GM19397 (cell line): ENCODE measurements around the gene KHDRBS2.

Experiments
- ATAC-seq: cut with Tn5 transposase; IDR thresholded peaks from one replicate; pipeline ENCODE4 v1.9.1; 2021; ENCODE audit warnings: mild to moderate bottlenecking, moderate library complexity; ENCODE audit not compliant: unreplicated experiment

The KHDRBS2 gene

DNA sequence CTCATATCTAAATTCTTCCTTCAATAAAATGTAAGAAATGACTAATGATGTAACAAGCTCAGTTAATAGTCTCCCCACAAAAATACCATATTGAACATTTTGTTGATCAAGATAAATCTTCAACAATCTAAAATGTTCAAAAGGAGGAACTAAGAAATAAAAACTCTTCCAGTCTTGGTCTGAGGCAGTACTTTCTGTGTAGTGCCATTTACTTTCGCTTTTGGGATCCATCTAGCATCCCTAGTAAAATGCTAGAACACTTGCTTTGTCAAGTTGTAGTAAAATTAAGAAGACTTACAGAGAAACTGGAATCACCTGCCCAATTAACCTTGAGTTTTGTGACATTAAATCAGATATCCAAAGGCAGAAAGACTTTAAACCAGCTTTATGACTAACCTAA lies 246.4 kb downstream of the KHDRBS2 start:
- no peak for ATAC-seq

DNA sequence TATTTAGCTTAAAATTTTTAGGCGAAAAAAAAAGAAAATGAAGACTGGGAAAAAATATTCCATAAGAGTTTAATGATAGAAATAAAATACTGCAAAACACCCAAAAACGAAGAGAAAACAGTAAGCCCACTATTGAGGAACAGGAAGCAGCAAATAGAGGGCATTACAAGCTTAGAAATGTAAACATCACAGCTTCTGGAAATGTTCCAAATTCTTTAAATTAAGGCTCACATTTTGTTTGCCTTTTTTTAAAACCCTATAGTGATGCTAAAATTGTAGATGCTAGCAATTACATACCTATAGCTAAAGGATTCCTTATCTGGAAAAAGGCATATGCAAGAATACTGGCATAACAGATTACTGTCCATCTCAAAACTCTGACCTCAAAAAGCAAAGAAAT lies 248.6 kb downstream of the KHDRBS2 start:
- ATAC-seq: no peak

DNA sequence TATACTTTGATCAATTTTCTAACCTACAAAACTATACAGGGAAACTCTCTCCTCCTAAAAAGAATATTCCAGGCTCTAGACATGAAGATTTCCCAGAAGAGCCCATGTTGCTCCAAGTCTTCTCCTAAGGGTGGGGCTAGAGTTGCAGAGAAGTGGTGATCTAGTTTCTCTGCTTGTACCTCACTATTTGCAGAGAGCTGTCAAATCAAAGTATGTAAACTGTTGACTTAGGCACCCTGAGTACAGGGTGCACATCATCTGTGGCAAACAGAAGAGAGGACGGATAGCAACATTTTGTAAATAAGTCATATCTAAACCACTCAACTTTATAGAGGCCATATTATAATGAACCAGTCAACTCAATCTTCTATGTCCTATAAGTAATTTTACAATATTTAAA lies 250.1 kb downstream of the KHDRBS2 start:
- no peak for ATAC-seq

DNA sequence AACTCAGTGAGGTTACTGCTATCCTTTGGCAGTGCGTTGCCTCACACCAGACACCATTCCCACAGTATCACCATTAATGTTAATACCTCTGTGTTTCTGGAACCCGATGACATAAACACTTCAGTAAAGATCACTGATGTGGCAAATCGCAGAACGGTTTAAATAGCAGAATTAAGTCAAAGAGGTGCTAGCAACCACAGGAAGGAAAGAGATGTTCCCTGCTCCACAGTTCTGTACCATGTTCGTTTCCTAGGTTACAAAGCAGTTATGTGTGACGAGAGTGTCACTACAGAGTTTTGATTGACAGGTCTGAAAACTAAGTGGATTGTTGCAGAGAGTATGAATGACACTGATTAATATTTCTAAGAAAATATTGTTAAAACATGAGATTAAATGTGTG lies 272.3 kb downstream of the KHDRBS2 start:
- no peak for ATAC-seq

DNA sequence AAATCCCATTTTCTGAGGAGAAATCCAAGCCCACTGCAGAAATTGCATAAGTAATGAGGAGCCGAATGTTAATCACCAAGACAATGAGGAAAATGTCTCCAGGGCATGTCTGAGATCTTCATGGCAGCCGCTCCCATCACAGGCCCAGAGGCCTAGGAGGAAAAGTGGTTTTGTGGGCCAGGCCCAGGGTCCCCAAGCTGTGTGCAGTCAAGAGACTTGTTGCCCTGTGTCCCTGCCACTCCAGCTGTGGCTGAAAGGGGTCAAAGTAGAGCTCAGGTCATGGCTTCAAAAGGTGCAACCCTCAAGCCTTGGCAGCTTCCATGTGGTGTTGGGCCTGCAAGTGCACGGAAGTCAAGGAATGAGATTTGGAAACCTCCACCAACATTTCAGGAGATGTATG lies 276.6 kb downstream of the KHDRBS2 start:
- ATAC-seq: no peak

DNA sequence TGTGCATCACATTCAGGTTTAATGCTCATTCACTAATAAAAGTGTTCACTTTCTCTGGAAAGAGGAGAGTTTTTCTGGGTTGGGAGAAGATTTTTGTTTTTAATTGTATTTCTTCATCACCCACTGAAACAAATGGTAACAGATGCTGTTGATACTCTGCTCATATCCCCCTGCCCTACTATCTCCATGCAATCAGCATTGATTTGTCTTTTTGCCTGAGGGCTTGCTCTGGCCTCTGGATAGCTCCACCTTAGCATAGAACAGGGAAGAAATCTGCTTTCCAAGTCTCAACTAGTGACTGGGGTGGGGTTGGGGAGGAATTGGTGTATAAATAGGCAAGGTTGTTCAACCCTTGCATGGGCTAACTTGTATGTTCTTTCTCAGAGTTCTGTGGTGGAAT lies 296.4 kb downstream of the KHDRBS2 start:
- ATAC-seq: no peak

DNA sequence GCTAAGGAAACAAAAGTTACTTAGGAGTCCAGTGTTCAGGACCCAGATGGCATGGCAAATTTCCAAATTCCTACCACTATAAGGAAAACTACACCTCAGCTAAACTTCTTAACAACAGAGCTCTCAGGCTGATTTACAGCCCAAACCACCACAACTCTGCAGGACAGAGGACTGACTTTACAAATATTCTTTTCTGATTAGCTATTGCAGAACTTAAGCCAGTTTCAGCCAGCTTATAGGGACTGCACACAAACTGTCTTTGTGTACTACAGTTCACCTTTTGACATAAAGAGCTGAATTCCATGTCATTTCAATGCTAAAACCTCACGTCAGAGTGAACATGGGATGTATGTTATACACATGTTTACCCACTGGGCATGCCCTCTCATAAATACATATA lies 305.4 kb downstream of the KHDRBS2 start:
- no peak for ATAC-seq

DNA sequence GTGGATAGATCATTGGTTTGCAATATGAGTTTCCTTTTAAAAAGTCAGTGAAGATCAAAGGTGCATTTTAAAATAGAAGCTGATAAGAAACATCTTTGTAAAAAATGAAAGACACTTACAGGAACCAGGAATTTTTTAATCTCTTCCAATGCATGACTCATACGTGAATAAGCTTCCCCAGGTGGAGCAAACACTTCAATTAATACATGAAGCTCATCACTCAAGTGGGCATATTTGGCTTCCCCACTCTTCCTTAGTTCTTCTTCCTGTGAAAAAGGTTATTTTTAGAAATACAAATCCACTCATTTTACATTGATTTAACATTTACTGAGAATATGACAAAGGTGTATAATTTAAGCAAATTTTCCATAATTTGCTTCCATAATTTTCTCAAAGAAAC lies 308.1 kb downstream of the KHDRBS2 start:
- ATAC-seq: no peak

DNA sequence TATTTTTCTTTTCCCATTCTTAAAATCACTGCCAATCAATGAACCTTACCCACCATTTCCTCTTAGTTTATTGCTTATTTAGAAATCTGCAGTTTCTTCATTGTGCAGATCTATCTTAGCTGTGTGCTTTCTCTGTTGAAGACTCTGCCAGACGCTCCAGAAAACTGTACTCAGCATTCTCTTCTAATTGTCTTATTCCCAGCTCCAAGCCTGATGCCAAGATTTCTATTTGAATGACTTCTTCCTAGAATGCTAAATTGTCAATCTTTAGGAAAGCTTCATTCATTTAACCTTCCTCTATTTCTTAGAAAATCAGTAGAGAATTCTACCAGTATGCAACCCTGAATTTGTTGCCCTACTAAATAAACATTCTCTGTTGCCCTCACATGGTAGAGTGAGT lies 308.9 kb downstream of the KHDRBS2 start:
- ATAC-seq: no peak

DNA sequence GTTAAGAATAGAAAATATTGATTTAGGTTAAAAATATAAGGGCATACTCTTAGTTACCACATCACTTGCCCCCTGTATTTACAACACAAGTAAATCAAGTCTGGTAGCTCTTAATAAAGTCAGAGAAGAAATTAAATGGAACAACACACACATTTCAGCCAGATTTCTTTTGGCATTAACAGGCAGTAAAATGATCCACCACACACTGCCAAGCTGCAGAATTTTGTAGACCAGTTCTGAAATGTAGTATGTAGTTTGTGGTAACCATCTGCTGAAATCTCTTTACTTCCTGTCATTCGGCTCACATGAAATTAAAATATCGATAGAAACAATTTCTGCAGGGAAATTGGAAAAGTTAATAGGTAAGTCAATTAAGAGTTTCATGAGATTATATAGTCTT lies 326.8 kb downstream of the KHDRBS2 start:
- ATAC-seq: no peak

DNA sequence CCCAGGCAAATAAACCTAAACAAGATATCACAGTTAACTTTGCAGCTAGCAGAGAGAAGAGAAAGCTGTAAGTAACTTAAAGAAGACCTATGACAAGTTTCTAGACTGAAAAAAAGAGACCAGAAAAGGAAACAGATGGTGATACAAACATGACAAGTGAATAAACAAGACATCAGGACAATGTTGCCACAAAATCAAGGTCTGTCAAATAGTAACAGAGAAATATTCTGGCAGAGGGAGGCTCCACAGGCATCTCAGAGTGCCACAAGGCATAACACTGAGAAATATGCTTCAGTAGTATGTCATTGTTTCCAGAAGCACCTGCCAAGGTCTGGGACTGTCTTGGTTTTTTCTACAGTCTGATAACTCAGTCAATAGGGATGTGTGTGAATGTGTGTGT lies 332.2 kb downstream of the KHDRBS2 start:
- ATAC-seq: no peak

DNA sequence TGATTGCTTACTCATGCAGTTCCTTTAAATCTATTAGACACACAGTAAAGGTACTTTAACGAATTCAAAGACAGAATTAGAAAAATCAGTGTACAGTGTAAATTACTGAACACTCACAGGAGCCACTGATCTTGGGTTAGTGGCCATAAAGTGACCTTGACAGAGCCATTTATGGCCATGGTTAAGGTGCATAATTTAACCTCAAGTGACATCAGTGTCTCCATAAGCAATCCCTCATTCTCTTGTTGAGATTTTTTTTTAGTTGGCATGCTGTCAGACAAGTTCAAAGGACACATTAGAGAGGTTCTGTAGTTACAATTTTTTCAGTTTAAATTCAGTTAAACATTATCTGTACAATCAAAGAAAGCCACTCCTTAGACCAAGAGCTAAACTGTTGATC lies 334.4 kb downstream of the KHDRBS2 start:
- ATAC-seq: no peak

DNA sequence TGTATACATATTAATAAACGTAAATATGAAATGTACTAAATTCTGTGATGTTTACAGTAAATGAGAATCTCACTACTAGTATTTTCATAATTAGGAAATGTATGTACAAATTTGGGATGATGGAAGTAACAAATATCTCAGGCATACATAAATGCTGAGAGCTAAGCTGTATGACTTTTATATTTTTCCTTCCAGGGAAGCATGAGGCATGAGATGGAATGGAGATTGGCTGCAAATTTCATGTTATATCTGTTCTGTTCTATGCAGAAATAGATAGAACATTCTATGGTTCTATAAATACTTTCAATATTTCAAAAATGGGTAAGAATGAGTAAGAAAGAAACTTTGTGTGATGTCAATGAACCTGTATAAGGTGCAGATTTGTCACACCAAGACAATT lies 335.2 kb downstream of the KHDRBS2 start:
- no peak for ATAC-seq

DNA sequence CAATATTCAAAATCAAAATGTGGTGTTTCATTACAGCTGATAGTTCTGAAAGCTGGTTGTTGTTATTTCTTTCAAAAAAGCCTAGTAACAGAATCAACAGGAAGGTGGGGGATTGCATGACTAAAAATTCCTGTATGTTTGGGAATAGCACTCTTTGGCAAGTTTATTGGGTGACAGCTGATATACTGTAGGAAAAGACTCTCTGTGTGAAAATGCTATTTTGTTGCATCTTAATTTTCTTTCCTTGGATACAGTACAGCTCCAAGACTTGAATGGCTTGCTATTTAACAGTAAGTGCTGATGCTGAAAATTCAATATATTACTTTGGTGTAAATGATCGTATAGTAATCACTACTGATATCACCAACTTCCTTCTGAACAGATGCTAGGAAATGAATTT lies 336.1 kb downstream of the KHDRBS2 start:
- no peak for ATAC-seq

DNA sequence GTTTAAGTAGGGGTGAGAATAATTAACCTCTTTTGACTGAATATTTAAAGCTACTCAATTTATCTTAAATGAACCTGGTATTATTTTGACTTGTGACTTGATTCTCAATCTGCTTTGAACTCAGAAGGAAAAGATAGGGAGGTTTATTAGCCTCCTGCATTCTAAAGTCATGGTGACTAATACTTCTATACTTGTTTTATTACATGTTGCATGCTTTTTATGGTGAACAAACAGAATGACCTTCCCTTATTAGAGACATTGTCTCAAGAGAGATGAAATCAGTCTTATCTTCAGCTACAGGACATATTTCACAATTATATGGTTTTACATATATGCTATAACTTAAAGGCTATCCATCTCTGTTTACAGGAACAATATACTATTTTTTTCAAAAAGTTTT lies 336.9 kb downstream of the KHDRBS2 start:
- no peak for ATAC-seq

DNA sequence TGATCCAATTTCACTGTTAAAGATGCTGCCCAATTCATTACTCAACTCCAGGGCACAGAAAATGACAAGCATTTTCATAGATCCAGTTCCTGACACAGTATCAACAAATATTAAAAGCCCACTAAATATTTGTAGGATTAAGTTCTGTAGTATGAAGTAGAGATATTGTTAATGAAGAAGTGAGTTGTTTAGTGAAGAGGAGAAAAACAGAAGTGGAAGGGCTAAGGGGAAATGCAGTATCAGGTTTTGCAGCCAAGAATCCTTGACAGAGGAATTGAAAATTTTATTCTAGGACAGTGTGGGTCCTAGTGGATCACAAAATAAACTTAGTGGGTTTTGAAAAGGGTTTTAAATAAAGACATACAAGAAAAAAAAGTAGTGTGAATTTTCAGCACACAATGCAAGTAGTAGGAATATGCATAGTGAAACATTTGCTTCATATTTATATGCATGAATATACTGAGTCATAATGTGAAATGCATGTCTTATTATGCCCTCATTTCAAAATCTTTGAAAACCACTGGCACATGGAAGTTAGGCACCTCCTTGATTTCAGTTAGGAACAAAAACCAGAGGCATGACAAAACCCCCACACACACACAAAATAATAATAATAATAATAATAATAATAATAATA lies 338.6 kb downstream of the KHDRBS2 start:
- ATAC-seq: no peak

DNA sequence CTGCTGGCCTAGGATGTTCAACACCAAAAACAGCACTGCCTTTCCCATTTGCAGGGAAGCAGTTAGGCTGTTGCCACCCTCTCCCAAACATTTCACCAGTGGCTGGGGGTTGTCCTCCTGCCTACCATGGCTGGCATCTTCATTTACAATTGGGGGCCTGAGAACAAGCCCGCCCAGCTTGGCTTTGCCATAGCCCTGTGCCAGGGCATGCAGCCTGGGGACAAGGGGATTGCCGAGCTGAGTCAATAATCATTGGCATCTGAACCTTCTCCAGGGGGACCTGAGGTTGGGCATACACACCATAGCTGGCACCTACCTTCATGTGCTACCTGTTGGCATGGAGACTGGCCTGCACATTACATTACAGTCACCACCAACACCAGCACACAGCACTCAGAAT lies 345.1 kb downstream of the KHDRBS2 start:
- no peak for ATAC-seq

DNA sequence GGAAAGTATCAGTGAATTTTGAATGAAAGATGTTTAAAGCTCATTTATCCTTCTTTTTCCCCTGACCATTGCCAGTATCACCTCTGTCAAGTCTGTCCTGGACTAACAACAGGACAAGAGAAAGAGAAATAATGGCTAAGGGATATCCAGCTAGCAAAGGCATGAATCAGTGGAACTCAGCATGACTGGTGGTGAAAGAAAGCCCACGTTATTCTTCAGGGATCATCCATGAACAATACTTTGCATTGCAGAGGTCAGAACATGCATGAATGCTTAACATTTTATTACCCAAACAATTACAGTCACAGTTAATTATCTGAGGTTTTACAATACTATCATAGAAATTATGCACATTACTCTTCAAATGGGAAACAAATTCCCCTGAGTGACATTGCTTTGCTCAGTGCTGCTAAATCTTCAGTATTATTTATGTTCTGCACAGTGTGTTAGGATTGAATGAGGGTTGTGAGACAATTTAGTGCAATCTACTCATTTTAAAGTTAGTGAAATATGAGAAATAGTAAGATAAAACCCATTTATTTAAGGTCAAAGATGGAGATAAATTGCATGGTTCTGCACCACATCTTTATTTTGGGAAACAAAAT lies 350.7 kb downstream of the KHDRBS2 start:
- no peak for ATAC-seq

DNA sequence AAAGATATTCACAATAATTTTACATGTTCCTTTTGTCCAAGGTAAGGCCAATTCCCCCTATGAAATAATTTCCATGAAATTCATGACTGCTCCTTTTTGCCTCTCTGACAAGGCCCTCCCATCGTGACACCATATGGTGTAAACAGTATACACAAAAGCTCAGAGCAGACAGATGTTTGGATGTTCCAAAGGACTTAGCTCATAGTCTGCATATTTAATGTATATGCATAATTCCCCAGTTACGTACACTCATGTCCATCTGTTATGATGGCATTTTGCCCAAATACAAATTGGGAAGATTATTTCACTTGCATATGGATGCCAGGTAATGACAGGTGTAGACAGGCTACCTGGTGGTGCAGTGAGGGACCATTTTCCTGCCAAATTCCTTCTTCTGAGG lies 376.5 kb downstream of the KHDRBS2 start:
- ATAC-seq: no peak

DNA sequence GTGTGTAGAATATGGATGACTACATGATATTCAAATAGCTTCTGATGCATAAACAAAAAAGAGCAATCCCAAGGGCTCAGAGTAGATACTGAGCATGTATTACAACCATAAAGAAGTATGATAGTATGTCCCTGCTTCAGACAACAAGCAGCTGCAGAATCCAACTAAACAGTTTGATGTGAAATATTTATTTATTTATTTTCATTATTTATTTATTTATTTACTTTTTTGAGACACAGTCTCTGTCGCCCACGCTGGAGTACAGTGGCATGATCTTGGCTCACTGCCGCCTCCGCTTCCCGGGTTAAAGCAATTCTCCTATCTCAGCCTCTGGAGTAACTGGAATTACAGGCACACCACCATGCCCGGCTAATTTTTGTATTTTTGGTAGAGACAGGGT lies 384.3 kb downstream of the KHDRBS2 start:
- no peak for ATAC-seq

DNA sequence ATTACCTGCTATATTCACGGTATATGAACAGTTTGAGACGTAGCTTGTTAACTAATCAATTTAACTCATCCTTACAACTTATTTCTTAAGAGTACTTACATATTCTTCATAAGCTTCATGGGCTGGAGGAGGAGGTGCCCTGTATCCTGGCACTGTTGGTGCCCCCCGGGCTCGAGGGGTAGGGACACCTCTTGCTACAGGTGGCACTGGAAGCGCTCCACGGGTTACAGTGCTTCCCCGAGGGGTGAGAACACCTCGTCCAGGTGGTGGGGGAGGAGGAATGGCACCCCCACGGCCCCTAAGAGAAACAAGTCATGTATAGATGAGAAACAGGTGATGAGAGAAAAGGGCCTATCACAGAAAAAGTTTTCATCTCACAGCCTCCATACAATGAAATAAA lies 391.5 kb downstream of the KHDRBS2 start:
- ATAC-seq: no peak

DNA sequence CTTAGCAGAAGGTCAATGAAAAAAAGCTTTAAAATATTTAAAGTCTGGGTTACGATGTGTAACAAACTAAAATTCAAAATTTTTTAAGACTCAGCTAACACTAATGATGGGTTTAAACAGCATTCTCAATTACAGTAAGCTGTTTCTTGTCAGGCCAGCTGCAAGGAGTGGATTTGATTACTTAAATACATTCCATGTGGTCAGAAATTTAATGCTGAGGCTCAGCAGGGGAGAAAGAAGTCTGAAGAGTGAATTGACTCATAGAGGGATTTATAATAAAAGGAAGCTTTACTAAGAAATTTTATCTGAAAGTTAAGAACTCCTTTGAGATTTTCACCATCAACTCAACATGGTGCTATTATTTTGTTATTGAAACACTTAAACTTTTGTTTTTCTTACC lies 398.6 kb downstream of the KHDRBS2 start:
- no peak for ATAC-seq

DNA sequence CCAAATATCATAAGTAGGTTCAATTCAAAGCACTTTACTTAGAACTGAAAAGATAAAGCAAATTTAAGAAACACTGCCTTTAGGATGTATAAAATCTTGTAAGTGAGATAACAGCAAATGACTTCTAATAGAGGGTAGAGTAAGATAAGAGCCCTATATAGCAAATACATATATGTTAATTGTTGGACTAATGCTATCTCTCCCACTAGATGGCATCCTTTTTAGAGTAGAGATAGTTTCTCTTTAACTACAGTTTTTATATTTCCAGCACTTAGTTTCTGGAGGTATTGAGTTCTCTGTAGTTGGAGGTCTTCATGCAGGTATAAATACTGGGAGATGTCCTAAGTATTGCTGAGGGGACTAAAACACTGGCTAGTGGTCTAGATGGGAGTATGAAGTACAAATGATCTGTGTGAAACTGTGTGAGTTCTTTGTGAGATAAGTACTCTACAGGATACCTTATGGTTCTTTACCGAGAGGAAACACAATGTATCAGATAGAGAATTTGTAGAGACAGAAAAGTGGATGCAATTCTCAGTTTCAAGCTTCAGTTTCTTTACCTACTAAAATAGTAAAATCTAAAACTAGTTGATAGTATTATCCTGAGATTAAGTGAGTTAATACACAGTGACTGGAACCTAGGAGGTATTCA lies 399.3 kb downstream of the KHDRBS2 start:
- ATAC-seq: no peak
